ENCODE measurements around the gene RBMS1.

Gene RBMS1

GRCh38 chr2:160364364-160364763 is 129.2 kb downstream of the RBMS1 start:
- DNase-seq (ENCODE audit: extremely low spot score) = no peak
- no peak for TF ChIP-seq CTCF (IDR thresholded peaks at IDR 0.05; ENCODE audit: control extremely low read depth, extremely low read depth, low read depth, missing control alignments)
- CTCF ChIA-PET = no interaction called here
- POLR2A ChIA-PET = no interaction called here

GRCh38 chr2:160363961-160364360 is 129.6 kb downstream of the RBMS1 start:
- ChIA-PET POLR2A (no interaction called here), CTCF (no interaction called here)
- DNase-seq (ENCODE audit: extremely low spot score) = no peak
- no peak for TF ChIP-seq CTCF (IDR thresholded peaks at IDR 0.05; ENCODE audit: control extremely low read depth, extremely low read depth, low read depth, missing control alignments)

- no peak for DNase-seq (ENCODE audit: extremely low spot score)
- ChIA-PET CTCF (interaction anchor here (1.0 kb wide), 1 partner anchor 631 kb away, joined by 3 read pairs; no protein-coding TSS in a partner anchor), POLR2A (no interaction called here)
- no peak for TF ChIP-seq CTCF (IDR thresholded peaks at IDR 0.05; ENCODE audit: control extremely low read depth, extremely low read depth, low read depth, missing control alignments)
Measured at GRCh38 chr2:160363055-160363454, 130.6 kb downstream of the RBMS1 start.

GRCh38 chr2:160362541-160362940 is 131.1 kb downstream of the RBMS1 start:
- DNase-seq (ENCODE audit: extremely low spot score) = no peak
- ChIA-PET CTCF (interaction anchor here (1.0 kb wide), 1 partner anchor 631 kb away, joined by 3 read pairs; no protein-coding TSS in a partner anchor), POLR2A (no interaction called here)
- no peak for TF ChIP-seq CTCF (IDR thresholded peaks at IDR 0.05; ENCODE audit: control extremely low read depth, extremely low read depth, low read depth, missing control alignments)

- POLR2A ChIA-PET = no interaction called here
- CTCF ChIA-PET = interaction anchor here (1.1 kb wide), 1 partner anchor 9 kb away, joined by 3 read pairs; no protein-coding TSS in a partner anchor
- no peak for DNase-seq (ENCODE audit: extremely low spot score)
- no peak for TF ChIP-seq CTCF (IDR thresholded peaks at IDR 0.05; ENCODE audit: control extremely low read depth, extremely low read depth, low read depth, missing control alignments)
Measured at GRCh38 chr2:160362018-160362417, 131.6 kb downstream of the RBMS1 start.

- CTCF ChIA-PET = no interaction called here
- no peak for TF ChIP-seq CTCF (IDR thresholded peaks at IDR 0.05; ENCODE audit: control extremely low read depth, extremely low read depth, low read depth, missing control alignments)
- no peak for DNase-seq (ENCODE audit: extremely low spot score)
- POLR2A ChIA-PET = no interaction called here
Measured at GRCh38 chr2:160360089-160360757, 133.4 kb downstream of the RBMS1 start.

Measured in GM10248 (cell line).